Stimulated activated CD8-positive, alpha-beta memory T cell treated with anti-CD3 and anti-CD28 coated beads, Interleukin-2, amount 100 ng/mL, for 48 hours (primary cell): ENCODE results near the gene MIA2.

ENCODE experiments used
- DNase-seq, 2 donors: peaks; one replicate each; pipeline ENCODE4 v3.0.0-alpha.2; 2020; ENCODE audit warnings: low read depth in 2 of 2

Gene MIA2

GRCh38 chr14:39382463-39382862 lies 148.7 kb downstream of the MIA2 start:
- DNase-seq = no peak

- no peak for DNase-seq
These were observed 149.4 kb downstream of the MIA2 start for GRCh38 chr14:39383026-39383660.

DNA sequence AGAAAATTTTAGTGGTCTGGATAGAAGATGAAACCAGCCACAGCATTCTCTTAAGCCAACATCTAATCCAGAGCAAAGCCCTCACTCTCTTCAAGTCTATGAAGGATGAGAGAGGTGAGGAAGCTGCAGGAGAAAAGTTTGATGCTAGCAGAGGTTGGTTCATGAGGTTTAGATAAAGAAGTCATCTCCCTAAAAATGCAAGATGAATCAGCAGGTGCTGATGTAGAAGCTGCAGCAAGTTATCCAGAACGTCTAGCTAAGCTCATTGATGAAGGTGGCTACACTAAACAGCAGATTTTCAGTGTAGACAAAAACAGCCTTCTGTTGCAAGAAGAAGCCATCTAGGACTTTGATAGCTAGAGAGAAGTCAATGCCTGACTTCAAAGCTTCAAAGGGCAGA lies 150.0 kb downstream of the MIA2 start:
- no peak for DNase-seq

DNA sequence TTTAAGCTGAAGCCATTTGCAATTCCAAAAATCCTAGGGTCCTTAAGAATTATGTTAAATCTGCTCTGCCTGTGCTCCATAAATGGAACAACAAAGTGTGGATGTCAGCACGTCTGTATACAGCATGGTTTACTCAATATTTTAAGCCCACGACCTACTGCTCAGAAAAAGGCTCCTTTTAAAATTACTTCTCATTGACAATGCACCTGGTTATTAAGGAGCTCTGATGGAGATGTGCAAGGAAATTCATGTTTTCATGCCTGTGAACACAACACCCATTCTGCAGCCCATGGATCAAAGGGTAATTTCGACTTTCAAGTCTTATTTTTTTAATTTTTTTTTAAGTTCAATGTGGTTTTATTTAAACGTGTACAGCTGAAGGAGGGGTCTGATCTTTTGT lies 150.5 kb downstream of the MIA2 start:
- DNase-seq = no peak

GRCh38 chr14:39393289-39393688 lies 159.6 kb downstream of the MIA2 start:
- no peak for DNase-seq

DNA sequence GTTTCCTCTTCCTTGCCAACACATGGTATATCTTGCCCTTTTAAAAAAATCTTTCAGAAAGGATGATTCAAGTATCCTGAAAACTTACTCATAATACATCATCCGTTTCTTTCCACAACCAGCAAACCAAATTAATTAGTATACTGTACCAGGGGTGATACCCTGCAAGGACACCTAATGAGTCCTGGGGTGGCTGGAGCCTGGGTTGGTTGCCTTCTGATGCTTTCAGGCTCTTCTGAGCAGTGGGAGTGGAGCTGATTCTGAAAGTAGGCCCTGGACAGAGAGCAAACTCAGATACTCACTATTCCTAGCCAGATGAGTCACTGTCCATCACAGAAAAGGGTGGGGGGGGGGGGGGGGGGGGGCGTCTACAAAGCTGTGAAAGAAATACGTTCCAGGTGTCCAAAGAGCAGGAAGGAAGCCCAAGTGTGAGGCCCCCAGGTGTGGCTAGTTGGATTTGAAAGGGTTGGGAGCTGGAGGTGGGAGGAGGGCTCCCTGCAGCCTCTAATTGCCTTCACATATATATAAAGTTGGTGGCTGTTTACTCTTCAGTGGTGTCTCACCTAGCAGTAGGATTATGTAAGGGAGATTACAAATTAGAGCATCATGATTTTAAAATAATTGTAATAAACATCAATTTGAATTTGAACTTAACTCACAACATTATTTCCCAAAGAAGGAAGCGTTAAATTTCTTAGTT lies 162.0 kb downstream of the MIA2 start:
- DNase-seq = no peak

DNA sequence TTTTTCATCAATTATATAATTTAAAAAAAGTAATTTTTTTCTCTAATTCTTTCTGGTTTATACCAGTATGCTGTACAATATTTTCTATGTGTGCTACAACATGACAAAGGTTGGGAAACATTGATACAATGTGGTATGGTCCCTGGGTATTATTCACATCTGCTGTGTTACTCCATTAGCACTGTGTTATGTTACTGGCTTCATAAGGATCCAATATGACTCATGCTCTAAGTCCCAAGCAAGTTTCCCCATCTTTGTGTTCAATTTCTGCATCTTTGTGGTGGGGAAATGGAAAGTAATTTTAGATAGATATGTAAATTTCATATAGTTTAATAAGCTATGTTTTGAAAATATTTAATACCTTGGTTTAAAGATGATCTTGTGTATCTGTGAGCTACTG lies 162.7 kb downstream of the MIA2 start:
- no peak for DNase-seq

DNA sequence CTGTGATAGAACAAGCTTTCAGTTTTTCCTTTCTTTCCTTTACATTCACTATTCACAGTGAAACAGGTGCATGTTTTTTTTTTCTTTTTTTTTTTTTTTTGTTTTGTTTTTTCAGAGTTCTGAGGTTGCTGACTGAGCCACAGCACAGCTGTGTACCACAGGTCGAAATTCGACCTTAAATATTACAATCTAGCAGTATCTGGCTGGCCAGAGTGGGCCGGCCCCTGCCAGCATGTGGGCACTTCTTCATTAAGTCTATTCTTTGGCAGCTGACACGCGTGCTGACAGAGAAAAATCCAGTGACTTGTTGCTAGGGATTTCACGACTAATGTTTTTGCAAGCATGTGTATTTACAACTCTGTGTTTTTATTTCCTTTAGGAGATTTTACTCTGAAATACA lies 164.7 kb downstream of the MIA2 start:
- DNase-seq = no peak

DNA sequence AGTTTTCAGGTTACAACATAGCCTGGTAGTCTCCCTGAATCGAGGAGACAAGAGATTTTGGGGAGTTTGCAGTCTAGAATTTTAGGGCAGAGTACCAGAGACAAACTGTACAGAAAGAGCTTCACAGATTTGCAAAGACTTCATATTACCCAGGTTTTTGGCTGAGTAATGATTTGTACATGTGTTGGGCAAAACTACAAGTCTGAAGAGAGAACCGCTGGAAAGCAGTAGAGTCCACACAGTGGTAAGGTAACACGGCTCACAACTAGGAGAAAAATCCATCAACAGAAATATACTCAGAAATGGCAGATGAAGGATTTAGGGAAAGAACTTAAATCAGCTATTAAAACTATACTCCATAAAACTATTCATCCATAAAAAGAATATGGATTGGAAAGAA lies 172.8 kb downstream of the MIA2 start:
- no peak for DNase-seq

DNA sequence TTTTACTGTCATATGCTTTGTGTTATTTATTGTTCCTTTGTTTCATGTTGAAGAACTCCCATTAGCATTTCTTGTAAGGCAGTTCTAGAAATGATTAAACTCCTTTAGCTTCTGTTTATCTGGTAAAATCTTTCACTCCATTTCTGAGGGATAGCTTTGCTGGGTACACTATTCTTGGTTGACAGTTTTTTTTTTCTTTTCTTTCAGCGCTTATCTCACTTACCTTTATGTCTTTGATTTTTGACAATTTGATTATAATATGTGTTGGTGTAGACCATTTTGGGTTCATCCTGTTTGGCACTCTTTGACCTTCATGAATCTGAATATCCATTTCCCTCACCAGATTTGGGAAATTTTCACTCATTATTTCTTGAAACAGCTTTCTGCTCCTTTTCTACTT lies 182.4 kb downstream of the MIA2 start:
- no peak for DNase-seq

GRCh38 chr14:39417014-39417413 lies 183.3 kb downstream of the MIA2 start:
- no peak for DNase-seq

GRCh38 chr14:39419272-39419671 lies 185.6 kb downstream of the MIA2 start:
- no peak for DNase-seq

- DNase-seq = no peak
These were observed 188.5 kb downstream of the MIA2 start for GRCh38 chr14:39422243-39422642.

GRCh38 chr14:39423793-39424192 lies 190.1 kb downstream of the MIA2 start:
- no peak for DNase-seq

GRCh38 chr14:39425947-39426346 lies 192.2 kb downstream of the MIA2 start:
- no peak for DNase-seq

DNA sequence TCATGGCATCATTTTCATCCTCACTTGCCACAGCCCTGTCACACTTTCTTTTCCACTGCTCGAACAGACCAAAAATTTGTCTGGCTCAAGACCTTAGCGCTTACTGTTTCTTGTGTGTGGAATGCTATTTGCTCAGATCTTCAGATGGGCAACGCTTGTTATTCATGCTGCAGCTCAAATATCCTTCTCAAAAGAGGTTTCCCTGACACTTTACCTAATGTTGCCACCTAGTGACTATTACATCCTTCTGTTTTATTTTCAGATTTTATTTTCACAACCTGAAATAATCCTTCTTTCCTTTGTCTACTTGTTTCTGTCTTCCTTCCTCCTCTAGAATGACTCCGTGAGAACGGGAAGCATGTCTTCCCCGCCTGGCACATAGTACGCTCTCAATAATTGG lies 192.9 kb downstream of the MIA2 start:
- DNase-seq = no peak

DNA sequence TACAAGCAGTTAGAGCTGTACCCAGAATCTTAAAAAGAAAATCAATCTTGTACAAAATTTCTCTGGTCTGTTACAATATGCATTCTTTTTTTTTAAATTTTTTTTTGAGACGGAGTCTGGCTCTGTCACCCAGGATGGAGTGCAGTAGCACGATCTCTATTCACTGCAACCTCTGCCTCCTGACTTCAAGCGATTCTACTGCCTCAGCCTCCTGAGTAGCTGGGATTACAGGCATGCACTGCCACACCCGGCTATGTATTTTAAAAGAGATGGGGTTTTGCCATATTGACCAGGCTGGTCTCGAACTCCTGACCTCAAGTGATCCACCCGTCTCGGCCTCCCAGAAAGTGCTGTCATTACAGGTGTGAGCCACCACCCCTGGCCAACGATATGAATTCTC lies 194.4 kb downstream of the MIA2 start:
- DNase-seq = no peak

DNA sequence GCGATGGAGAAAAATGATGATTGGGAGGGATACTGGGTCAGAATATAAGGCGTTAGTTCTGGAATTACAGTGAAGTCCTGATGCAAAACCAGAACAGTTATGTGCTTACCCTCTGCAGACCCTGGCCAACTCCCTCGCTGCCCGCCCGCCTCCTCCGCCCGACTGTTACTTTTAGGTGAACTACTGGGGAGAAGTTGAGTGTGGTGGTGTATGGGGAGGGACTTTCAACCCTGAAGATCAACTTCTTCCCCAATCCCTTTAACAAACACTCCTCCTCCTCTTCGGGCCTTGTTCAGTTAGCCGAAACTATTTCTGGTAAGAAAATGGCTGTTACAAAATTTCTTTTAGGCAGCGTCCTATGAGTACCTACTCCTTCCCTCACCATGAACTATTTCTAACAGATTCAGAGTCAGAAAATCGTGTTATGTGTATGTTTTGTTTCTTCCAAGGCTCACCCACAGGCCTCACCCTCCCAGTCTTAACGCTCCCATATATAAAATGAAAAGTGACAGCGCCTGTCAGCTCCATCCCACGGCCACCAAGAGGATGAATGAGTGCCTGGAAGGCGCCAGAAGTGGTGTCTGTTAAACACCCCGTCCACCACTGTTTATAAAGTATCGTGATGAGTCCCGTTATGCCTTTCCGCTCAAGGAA lies 197.2 kb downstream of the MIA2 start:
- no peak for DNase-seq

- DNase-seq = peak; percentile 20 to 25
These were observed 197.9 kb downstream of the MIA2 start for GRCh38 chr14:39431416-39432178.

- DNase-seq = peak; percentile 87 to 93
These were observed 198.5 kb downstream of the MIA2 start, which contains the start of gene FBXO33 for GRCh38 chr14:39432179-39432618. Gene FBXO33, minus strand, starts transcription at chr14:39432433. Its CDS starts 271 bp downstream, at chr14:39432162.

DNA sequence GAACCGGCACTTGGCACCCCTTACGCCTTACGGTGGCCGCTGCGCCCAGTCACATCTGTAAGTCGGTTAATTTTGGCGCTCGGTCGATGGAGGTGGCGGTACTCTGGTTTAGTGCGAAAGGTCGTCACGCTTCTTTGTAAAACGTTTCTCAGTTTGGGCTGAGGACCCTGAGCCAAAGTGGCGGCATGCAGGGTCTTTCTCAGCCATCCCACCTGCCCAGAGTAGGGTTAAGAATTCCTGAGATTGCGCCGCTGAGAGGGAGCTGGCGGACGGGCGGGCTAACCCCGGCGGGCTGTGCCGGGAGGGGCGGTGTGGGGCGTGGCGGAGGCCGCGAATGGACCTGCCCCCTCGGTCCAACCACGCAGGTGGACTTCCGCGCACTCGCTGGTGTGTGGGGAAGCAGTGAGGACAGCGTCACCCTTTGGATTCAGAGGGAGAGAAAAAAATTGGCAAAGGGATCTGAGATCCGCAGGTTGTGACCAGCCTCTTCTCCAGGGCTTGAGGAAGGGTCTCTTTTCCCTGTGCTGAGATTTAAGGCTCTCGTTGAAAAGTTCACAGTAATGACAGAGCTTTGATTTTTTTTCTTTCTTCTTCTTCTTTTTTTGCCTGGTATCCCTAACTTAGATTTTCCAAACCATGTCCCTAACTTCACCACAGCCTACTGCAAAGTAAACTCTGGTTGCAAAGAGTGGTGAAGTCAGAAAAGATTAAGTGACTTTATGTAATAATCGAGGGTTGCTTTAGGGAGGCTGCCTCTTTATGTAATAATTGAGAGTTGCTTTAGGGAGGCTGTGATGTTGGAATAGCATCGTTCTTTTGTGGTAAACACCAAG lies 199.1 kb downstream of the MIA2 start:
- DNase-seq = peak; percentile 69 to 71
